BLaER1 (cell line): Measurements from ENCODE around the gene KXD1.

Experiments
- H3K27ac ChIP-seq: shearing (Covaris generic); formaldehyde crosslinking; 2 replicates; pipeline ENCODE4 v1.8.1; 2022
- H3K27me3 ChIP-seq: shearing (Covaris generic); formaldehyde crosslinking; 2 replicates; pipeline ENCODE4 v1.8.1; 2022
- H3K36me3 ChIP-seq: shearing (Covaris generic); formaldehyde crosslinking; 2 replicates; pipeline ENCODE4 v1.8.1; 2022
- H3K4me1 ChIP-seq: shearing (Covaris generic); formaldehyde crosslinking; 2 replicates; pipeline ENCODE4 v1.8.1; 2022
- H3K4me2 ChIP-seq: shearing (Covaris generic); formaldehyde crosslinking; 2 replicates; pipeline ENCODE4 v1.8.1; 2022
- H3K4me3 ChIP-seq: shearing (Covaris generic); formaldehyde crosslinking; 2 replicates; pipeline ENCODE4 v1.8.1; 2022
- H3K9ac ChIP-seq: shearing (Covaris generic); formaldehyde crosslinking; 2 replicates; pipeline ENCODE4 v1.8.1; 2022
- H3K9me3 ChIP-seq: shearing (Covaris generic); formaldehyde crosslinking; 2 replicates; pipeline ENCODE4 v1.8.1; 2022
- H4K20me1 ChIP-seq: shearing (Covaris generic); formaldehyde crosslinking; 2 replicates; pipeline ENCODE4 v1.8.1; 2022
- Cebpa-rat ChIP-seq: shearing (Covaris generic); IDR thresholded peaks from 2 replicates; pipeline ENCODE4 v1.8.1; 2022

The KXD1 gene

DNA sequence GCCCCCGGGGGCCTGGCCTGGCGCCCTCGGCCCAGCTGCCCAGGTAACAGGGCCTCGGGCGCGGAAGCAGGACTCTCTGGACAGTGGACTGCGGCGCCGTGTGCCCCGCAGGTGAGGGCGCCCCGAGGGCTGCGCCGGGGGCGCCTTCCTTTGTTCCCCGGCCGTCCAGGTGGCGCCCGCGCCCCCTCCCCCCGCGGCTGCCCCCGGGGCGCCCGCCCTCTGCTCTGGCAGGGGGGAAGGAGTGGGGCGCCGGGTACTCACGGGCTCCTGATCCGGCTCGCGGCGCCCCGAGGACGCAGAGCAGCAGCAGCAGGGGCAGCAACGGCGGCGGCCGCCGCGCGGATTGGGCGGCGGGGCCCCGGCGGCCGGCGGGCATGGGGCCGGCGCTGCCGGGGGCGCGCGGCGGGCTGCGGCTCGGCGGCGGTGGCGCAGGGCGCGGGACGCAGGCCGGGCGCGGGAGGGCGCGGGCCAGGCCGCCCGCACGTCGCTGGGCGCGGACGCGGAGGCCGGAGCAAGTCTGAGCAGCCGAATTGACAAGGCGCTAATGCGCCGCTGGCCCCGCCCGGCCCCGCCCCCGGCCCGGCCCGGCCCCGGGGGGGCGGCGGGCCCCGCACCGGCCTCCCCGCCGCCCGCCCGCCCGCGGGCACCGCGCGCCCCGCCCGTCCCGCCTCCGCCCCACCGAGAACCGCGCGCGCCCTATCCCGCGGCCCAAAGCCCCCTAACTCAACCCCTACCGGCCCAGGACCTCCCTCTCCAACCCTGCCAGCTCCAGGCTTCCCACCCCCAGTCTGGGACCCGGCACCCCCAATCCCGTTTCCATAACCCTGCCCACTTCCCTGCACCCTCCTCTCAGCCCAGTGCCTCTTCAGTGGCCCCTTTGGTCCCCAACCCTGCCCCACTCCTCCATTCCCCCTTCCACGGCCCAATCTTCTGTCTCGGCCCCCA, 48.9 kb downstream of the KXD1 start, which contains the start of gene CRLF1:
CRLF1 (minus strand) TSS at position 519 of the 945 bp plus-strand sequence; CDS start at position 376, 143 bp downstream.
- H3K27ac ChIP-seq = no peak within 1 kb of the TSS
- H3K27me3 ChIP-seq = peaks cover 100% of the 10 kb centered on the region
- H3K9me3 ChIP-seq = no peaks in the 10 kb centered on the region
- no peak for TF ChIP-seq Cebpa-rat
- peak within 1 kb of the TSS; percentile 59 for H3K4me3 ChIP-seq
- peak within 1 kb of the TSS; percentile 85 for H3K4me2 ChIP-seq
- H3K36me3 ChIP-seq = no peaks in the 10 kb centered on the region
- peaks cover 89% of the 10 kb centered on the region for H4K20me1 ChIP-seq
- H3K9ac ChIP-seq = no peak within 1 kb of the TSS
- peaks cover 33% of the 10 kb centered on the region for H3K4me1 ChIP-seq

DNA sequence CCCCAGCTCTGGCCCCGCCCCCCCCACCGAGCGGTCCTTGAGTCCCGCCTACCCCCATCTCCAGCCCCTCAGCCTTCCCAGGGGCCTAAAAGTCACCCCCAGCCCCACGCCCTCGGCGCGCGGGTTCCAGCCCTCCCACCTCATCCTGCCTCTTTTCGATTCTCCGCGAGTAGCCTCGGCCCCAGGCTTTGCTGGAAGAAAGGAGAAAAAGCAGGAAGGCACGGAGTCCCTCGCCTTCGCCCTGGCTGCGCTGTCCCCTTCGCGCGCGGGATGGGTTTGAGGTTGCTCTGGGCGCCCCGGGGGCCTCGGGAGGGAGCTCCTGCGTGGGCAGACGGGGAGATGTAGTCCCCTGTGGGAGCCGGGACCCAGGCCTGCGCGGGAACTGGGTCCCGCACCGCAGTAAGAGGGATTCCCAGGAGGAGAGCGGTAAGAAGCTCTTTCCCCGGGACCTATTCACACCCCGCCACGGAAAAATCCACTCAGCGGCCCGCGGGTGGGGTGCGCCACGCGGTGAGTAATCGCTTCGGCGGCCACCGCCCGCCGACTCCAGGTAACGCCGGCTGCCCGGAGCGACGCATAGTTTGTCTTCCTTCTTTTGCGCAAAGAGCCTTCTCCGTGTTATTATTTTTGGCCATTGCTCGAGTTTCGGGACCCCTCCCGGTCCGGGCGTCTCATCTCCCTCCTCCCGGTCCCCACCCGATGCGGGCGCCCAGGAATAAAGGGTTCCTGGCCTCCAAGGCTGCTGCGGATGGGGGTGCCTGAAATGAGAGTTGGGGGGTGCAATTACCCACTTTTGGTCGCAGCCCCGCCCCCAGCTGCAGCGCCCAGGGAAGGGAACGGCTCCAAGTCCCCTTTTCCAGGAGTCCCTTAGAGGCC, 49.8 kb downstream of the KXD1 start:
- no peak overlapping the region for H3K9ac ChIP-seq
- no peak overlapping the region for H3K4me3 ChIP-seq

GRCh38 chr19:18608102-18608804, 50.6 kb downstream of the KXD1 start:
- Histone ChIP-seq H3K27me3 (peaks cover 100% of the 10 kb centered on the region), H3K9ac (no peak overlapping the region), H3K4me2 (no peak overlapping the region), H3K27ac (no peak overlapping the region), H3K4me3 (no peak overlapping the region), H3K4me1 (peaks cover 48% of the 10 kb centered on the region), H4K20me1 (peaks cover 91% of the 10 kb centered on the region), H3K36me3 (no peaks in the 10 kb centered on the region), H3K9me3 (no peaks in the 10 kb centered on the region)
- no peak for TF ChIP-seq Cebpa-rat

More for the DNA sequence above, 49.8 kb downstream of the KXD1 start:
- no peak for TF ChIP-seq Cebpa-rat
- peaks cover 100% of the 10 kb centered on the region for H3K27me3 ChIP-seq
- peak overlapping the region; percentile 24; the same call in 1 of the 2 replicates for H3K4me2 ChIP-seq
- no peaks in the 10 kb centered on the region for H3K36me3 ChIP-seq
- H3K27ac ChIP-seq = no peak overlapping the region
- H3K4me1 ChIP-seq = peaks cover 42% of the 10 kb centered on the region
- peaks cover 91% of the 10 kb centered on the region for H4K20me1 ChIP-seq
- H3K9me3 ChIP-seq = no peaks in the 10 kb centered on the region

- Histone ChIP-seq H3K9ac (no peak overlapping the region), H3K4me1 (peaks cover 48% of the 10 kb centered on the region), H4K20me1 (peaks cover 92% of the 10 kb centered on the region), H3K9me3 (no peaks in the 10 kb centered on the region), H3K27ac (no peak overlapping the region), H3K4me2 (no peak overlapping the region), H3K36me3 (no peaks in the 10 kb centered on the region), H3K4me3 (no peak overlapping the region), H3K27me3 (peaks cover 100% of the 10 kb centered on the region)
- no peak for TF ChIP-seq Cebpa-rat
Observed at GRCh38 chr19:18608805-18609716, 51.4 kb downstream of the KXD1 start.

DNA sequence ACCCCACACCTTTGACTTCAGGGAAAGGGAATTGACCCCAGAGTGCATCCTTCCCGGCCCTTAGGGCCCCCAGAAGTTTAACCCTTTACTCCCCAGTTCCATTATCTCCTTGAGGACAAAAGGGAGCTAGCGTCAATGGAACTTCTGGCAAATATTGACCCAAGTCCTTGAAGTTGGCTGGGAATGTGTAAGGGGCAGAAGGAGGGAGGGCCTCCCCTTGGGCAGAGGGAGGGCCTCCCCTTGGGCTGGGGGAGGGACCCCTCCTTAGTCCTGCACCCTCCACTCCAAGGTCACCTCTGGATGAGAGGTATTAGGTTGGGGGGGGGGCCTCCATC, 52.0 kb downstream of the KXD1 start:
- H3K36me3 ChIP-seq = no peaks in the 10 kb centered on the region
- TF ChIP-seq Cebpa-rat = no peak
- peaks cover 100% of the 10 kb centered on the region for H3K27me3 ChIP-seq
- H3K4me1 ChIP-seq = peaks cover 48% of the 10 kb centered on the region
- H4K20me1 ChIP-seq = peaks cover 92% of the 10 kb centered on the region
- H3K4me3 ChIP-seq = no peak overlapping the region
- no peak overlapping the region for H3K9ac ChIP-seq
- no peak overlapping the region for H3K27ac ChIP-seq
- no peak overlapping the region for H3K4me2 ChIP-seq
- H3K9me3 ChIP-seq = no peaks in the 10 kb centered on the region

DNA sequence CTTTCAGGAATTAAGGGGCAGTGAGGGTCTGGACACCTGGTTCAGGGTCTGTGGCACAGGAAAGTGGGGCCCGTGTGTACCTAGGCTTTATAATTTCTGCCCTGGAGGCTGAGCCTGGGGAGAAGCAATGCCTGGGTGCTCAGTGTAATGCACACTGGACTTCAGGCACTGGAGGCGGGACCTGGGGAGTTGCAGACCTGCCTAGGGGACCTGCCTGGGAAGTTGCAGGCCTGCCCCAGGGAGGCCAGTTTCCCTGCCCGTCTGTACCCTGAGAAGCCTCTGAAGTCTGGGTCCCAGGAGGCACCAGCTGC, 52.5 kb downstream of the KXD1 start:
- peaks cover 89% of the 10 kb centered on the region for H4K20me1 ChIP-seq
- H3K4me1 ChIP-seq = peaks cover 48% of the 10 kb centered on the region
- no peak overlapping the region for H3K27ac ChIP-seq
- H3K9me3 ChIP-seq = no peaks in the 10 kb centered on the region
- no peaks in the 10 kb centered on the region for H3K36me3 ChIP-seq
- H3K27me3 ChIP-seq = peaks cover 100% of the 10 kb centered on the region
- no peak for TF ChIP-seq Cebpa-rat
- H3K4me3 ChIP-seq = peak overlapping the region; percentile 65; the same call in 1 of the 2 replicates
- no peak overlapping the region for H3K9ac ChIP-seq
- H3K4me2 ChIP-seq = peak overlapping the region; percentile 93

DNA sequence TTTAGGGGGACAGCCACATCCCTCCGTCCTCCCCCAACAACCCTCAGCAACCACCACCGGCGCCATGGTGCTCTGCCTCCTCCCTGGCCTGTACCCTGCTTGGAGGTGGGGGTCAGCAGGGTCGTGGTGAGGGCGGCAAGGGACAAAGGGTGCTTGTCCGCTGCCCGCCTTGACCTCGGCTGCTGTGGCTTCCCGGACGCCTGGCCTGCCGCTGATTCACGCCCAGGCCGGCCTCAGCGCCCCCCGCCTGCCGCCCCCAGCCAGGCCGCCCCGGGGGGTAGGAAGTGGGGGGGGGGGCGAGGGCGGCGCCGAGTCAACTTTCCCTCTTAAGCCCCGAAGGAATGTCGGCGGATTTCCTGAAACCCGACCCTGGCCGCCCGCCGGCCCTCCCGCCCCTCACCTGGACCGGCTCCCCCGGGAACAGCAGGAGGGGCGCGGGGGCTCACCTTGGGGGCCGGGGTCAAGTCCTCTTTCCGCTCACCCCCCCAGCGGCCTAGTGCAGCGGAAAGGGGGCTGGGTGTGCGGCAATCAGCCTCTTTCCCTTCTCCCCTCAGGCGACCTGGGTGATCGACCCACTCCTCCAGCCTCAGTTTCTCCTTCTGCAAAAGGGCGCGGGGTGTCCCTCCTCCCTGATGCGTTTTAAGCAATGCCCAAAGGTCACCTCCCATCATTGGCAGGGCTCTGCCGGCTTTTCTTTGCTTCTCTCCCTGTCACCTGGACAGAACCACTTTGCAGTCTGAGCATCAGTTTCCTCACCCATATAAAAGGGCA, 53.1 kb downstream of the KXD1 start:
- Histone ChIP-seq H3K27me3 (peaks cover 100% of the 10 kb centered on the region), H3K36me3 (no peaks in the 10 kb centered on the region), H4K20me1 (peaks cover 83% of the 10 kb centered on the region), H3K9ac (no peak overlapping the region), H3K27ac (no peak overlapping the region), H3K4me2 (peak overlapping the region; percentile 93), H3K9me3 (no peaks in the 10 kb centered on the region), H3K4me3 (peak overlapping the region; percentile 65), H3K4me1 (peaks cover 44% of the 10 kb centered on the region)
- no peak for TF ChIP-seq Cebpa-rat

DNA sequence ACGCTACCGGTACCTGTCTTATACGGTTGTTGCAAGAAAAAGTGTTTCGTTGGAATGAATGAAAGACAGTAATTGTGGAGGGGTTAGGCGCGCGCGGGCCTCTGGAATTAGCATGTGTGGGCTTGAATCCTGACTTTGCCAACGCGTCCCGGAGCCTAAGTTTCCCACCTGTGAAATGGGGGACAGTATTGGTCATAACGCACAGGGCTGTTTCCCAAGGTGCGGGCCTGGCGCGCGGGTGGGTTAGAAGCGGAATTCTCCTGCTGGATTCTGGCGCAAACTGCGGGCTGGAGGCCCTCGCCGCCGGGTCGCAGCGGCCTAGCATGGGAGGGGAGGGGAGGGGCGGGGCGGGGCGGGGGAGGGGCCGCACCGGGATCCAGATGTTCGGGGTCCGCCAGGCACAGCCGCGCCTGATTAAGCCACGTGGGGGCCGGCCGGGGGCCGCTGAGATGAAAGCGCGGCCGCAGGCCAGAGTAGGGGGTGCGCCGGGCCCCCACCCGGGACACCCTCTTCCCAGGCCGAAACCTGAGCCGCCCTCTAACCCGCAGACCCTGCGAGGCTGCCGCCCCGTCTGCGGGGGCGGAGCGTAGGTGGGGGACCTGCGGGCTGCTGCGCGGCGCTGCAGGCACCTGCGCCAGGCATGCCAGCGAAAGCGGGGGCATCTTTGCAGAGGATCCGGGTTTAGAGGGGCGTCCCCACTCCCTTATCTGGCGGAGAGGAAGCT, 53.8 kb downstream of the KXD1 start:
- Histone ChIP-seq H3K9ac (no peak overlapping the region), H3K27ac (no peak overlapping the region), H3K9me3 (no peaks in the 10 kb centered on the region; the same call in 1 of the 2 replicates), H3K4me1 (peaks cover 36% of the 10 kb centered on the region), H3K27me3 (peaks cover 100% of the 10 kb centered on the region), H4K20me1 (peaks cover 77% of the 10 kb centered on the region), H3K4me2 (peak overlapping the region; percentile 93), H3K4me3 (peak overlapping the region; percentile 65), H3K36me3 (no peaks in the 10 kb centered on the region)
- TF ChIP-seq Cebpa-rat = no peak
